Fibroblast of lung (primary cell): ENCODE results near the gene MFSD6L. TPM values are rescaled to one million over a fixed set of nuclear protein-coding genes. Genes with fewer than 3 reads are reported as not detected.
A peak's percentile ranks its signal among the peaks of the same experiment; 100 is the strongest.

ENCODE experiments used
- DNase-seq, 2 donors: peaks; one replicate each; pipeline versions ENCODE4 v3.0.0 to v3.0.0-alpha.2; 2010; ENCODE audit warnings: low read depth in 2 of 2
- H2AFZ ChIP-seq: 2 replicates; pipeline ENCODE4 v1.5.1; 2012; ENCODE audit warnings: low read length, control low read depth, inconsistent platforms
- H3K27ac ChIP-seq: 2 replicates; pipeline ENCODE4 v1.5.1; 2011; ENCODE audit warnings: low read length, control low read depth; ENCODE audit not compliant: insufficient read depth
- H3K27me3 ChIP-seq: 2 replicates; pipeline ENCODE4 v1.5.1; 2011; ENCODE audit warnings: mild to moderate bottlenecking, low read length; ENCODE audit not compliant: control insufficient read depth, insufficient read depth
- H3K36me3 ChIP-seq: 2 replicates; pipeline ENCODE4 v1.5.1; 2011; ENCODE audit warnings: low read length; ENCODE audit not compliant: control insufficient read depth, insufficient read depth
- H3K4me1 ChIP-seq: 2 replicates; pipeline ENCODE4 v1.5.1; 2011; ENCODE audit warnings: low read length; ENCODE audit not compliant: control insufficient read depth, insufficient read depth; ENCODE audit errors: extremely low read depth
- H3K4me2 ChIP-seq: 2 replicates; pipeline ENCODE4 v1.5.1; 2011; ENCODE audit warnings: low read length, control low read depth; ENCODE audit not compliant: insufficient read depth; ENCODE audit errors: extremely low read depth
- H3K4me3 ChIP-seq, 4 experiments: fragments of 200-600 bp in 1 of 4; sonication (generic) in 1 of 4; replicated peaks in 1 of 4; 2 replicates each; pipeline ENCODE4 v1.5.1; 2011 to 2016; ENCODE audit warnings: low read length in 4 of 4, low read depth in 3 of 4, mild to moderate bottlenecking in 3 of 4, control low read depth in 2 of 4, inconsistent platforms in 1 of 4, mixed read lengths in 1 of 4; ENCODE audit not compliant: insufficient read depth in 1 of 4; ENCODE audit errors: control extremely low read depth in 1 of 4
- H3K79me2 ChIP-seq: 2 replicates; pipeline ENCODE4 v1.5.1; 2012; ENCODE audit warnings: mild to moderate bottlenecking, low read length, inconsistent platforms; ENCODE audit not compliant: control insufficient read depth, insufficient read depth
- H3K9ac ChIP-seq: 2 replicates; pipeline ENCODE4 v1.5.1; 2011; ENCODE audit warnings: mild to moderate bottlenecking, low read length, control low read depth; ENCODE audit not compliant: insufficient read depth
- H3K9me3 ChIP-seq: 2 replicates; pipeline ENCODE4 v1.5.1; 2012; ENCODE audit warnings: low read depth, low read length; ENCODE audit not compliant: control insufficient read depth, insufficient read depth
- H4K20me1 ChIP-seq: 2 replicates; pipeline ENCODE4 v1.5.1; 2011; ENCODE audit warnings: low read length; ENCODE audit not compliant: control insufficient read depth, insufficient read depth; ENCODE audit errors: extremely low read depth
- EZH2 ChIP-seq: IDR thresholded peaks from 2 replicates; pipeline ENCODE4 v1.5.1; 2012; ENCODE audit warnings: low read length, control low read depth, mild to moderate bottlenecking; ENCODE audit errors: missing control alignments
- polyA plus RNA-seq, 2 donors: library from polyadenylated mRNA; depleted of rRNA in 1 of 2; stranded (reverse) in 1 of 2; unstranded in 1 of 2; fragments of >200 nt; gene quantifications; 2 replicates each; pipeline ENCODE4 v1.2.1, GENCODE V29; 2011 to 2012; ENCODE audit warnings: missing spikeins in 1 of 2
- total RNA-seq: library from RNA; depleted of rRNA; stranded (reverse); fragments of >200 nt; gene quantifications from 2 replicates; pipeline ENCODE4 v1.2.1, GENCODE V29; 2014
- TF ChIP-seq, protein P1 (sequence below), 2 donors: IDR thresholded peaks in 1 of 2; conservative IDR thresholded peaks in 1 of 2; 1 replicate in 1 of 2; 2 replicates in 1 of 2; pipeline ENCODE4 v1.5.1; 2011 to 2012; ENCODE audit warnings: low read length in 2 of 2, control low read depth in 1 of 2, inconsistent platforms in 1 of 2, low read depth in 1 of 2, mild to moderate bottlenecking in 1 of 2

Gene MFSD6L
- total and polyA plus RNA-seq, 2 donors (not counting 1 experiment from before 2014, with no cell fraction given): not detected

DNA sequence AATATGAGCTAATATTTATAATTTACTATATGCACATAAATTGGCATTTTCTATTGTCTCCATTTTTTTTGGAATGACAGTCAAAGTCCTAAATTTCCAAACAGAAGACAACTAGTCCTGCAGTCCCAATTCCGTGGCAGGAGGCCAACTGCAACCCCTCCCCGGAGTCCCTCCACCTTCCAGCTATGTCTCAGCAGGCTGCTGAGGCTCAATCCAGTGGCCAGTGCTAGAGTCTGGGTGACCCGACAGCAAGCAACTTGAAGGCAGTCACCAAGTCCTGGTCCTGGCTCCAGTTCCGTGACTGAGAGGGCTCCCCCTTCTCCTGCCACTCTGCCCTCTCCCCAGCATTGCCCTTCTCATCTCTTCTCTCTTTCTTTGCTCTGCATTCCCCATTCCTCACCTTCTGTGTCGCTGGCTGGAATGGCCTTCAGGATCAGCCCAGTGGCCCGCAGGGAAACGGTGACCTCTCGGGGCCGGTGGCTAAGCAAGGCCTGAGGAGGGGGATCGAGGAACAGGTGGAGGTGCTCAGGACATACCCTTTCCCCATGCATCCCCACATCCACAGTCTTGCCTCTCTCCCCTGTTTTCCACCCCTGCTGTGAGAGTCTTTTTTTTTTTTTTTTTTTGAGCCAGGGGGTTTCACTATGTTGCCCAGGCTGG is 22.4 kb upstream of the MFSD6L start:
- TF ChIP-seq, protein P1, sequence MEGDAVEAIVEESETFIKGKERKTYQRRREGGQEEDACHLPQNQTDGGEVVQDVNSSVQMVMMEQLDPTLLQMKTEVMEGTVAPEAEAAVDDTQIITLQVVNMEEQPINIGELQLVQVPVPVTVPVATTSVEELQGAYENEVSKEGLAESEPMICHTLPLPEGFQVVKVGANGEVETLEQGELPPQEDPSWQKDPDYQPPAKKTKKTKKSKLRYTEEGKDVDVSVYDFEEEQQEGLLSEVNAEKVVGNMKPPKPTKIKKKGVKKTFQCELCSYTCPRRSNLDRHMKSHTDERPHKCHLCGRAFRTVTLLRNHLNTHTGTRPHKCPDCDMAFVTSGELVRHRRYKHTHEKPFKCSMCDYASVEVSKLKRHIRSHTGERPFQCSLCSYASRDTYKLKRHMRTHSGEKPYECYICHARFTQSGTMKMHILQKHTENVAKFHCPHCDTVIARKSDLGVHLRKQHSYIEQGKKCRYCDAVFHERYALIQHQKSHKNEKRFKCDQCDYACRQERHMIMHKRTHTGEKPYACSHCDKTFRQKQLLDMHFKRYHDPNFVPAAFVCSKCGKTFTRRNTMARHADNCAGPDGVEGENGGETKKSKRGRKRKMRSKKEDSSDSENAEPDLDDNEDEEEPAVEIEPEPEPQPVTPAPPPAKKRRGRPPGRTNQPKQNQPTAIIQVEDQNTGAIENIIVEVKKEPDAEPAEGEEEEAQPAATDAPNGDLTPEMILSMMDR (conservative IDR thresholded peaks at IDR 0.05 in 1 of 2, IDR thresholded peaks at IDR 0.05 in 1 of 2; ENCODE audit: low read depth in 1 of 2, low read length in 2 of 2): no peak
- no peak for TF ChIP-seq EZH2
- no peak for DNase-seq
- H3K36me3 ChIP-seq: no peaks in the 10 kb centered on the region
- no peaks in the 10 kb centered on the region for H4K20me1 ChIP-seq
- no peak overlapping the region for H3K4me3 ChIP-seq
- H2AFZ ChIP-seq: no peak overlapping the region
- H3K79me2 ChIP-seq: no peaks in the 10 kb centered on the region
- no peaks in the 10 kb centered on the region for H3K9me3 ChIP-seq
- H3K9ac ChIP-seq: no peak overlapping the region
- no peaks in the 10 kb centered on the region for H3K27me3 ChIP-seq
- no peak overlapping the region for H3K27ac ChIP-seq
- H3K4me2 ChIP-seq: no peak overlapping the region
- no peaks in the 10 kb centered on the region for H3K4me1 ChIP-seq

DNA sequence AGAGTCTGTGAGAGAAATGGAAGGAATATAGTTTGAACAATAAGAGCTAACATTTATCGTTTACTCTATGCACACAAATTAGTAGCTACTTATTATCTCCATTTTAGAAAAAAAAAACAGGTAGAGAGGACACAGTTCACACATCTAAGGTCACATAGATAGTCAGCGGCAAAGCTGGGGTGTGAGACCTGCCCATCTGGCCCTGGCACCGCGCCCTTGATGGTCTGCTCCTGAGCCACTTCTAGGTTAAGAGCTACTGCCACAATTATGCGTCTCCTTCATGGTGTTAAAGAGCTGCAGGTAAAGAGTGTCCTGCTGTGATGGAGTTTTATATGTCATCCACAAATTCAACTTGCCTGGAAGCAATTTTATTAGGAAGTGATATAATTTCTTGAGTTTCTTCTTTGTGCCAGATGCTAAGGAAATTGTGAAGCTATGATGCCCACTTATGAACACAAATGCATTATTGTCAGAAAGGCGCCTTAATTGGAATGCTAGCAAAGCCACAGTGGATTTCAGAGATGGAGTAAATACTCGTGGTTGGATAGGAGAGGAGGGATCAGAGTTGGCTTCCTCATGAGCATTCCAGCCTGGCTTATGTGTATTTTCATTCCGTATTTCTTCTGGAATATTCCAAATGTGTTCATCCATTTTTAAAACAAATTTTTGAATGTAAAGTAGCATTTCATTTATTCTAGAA is 21.3 kb upstream of the MFSD6L start:
- H3K27me3 ChIP-seq: no peaks in the 10 kb centered on the region
- H3K9ac ChIP-seq: no peak overlapping the region
- no peak overlapping the region for H2AFZ ChIP-seq
- H3K79me2 ChIP-seq: no peaks in the 10 kb centered on the region
- no peaks in the 10 kb centered on the region for H3K36me3 ChIP-seq
- DNase-seq: peak in 1 of 2 donors; percentile 27
- H3K9me3 ChIP-seq: no peaks in the 10 kb centered on the region
- no peaks in the 10 kb centered on the region for H3K4me1 ChIP-seq
- H3K27ac ChIP-seq: no peak overlapping the region
- H3K4me2 ChIP-seq: no peak overlapping the region
- no peaks in the 10 kb centered on the region for H4K20me1 ChIP-seq
- H3K4me3 ChIP-seq: no peak overlapping the region
- TF ChIP-seq EZH2: no peak
- TF ChIP-seq, protein P1 (conservative IDR thresholded peaks at IDR 0.05 in 1 of 2, IDR thresholded peaks at IDR 0.05 in 1 of 2; ENCODE audit: low read depth in 1 of 2, low read length in 2 of 2): no peak

DNA sequence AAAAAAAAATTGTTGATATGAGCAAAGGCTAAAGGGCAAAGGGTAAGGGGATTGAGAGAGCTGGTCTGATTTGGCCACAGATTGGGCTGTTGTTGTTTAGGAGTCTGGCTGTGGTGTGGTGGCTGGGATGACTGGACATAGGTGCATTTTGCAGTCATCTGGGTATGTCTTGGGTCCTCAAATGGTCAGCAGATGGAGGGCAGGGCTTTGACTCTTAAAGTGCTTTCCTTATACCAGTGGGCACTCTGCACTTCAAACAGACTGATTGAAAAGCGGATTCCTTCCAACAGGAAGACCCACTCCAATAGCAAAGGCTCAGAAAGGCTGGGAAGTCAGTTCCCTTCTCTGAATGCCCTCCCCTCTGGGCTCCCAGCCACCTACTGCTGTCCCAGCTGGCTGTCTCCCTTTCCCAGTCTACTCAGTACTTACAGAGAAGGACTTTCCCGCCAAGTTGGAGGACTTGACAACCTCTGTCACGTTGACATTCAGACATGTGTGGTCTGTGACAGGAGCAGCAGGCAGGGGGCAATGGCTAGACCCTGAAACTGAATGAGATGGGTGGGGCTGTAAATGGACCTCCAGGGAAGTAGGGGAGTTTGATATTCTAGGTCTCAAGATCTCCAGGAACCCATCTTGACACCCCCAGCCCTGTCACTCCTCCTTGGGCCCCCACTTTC is 19.6 kb upstream of the MFSD6L start:
- H3K27ac ChIP-seq: no peak overlapping the region
- no peak for TF ChIP-seq EZH2
- TF ChIP-seq, protein P1 (conservative IDR thresholded peaks at IDR 0.05 in 1 of 2, IDR thresholded peaks at IDR 0.05 in 1 of 2; ENCODE audit: low read depth in 1 of 2, low read length in 2 of 2): no peak
- H3K9me3 ChIP-seq: no peaks in the 10 kb centered on the region
- H3K36me3 ChIP-seq: no peaks in the 10 kb centered on the region
- H3K4me2 ChIP-seq: no peak overlapping the region
- H3K4me1 ChIP-seq: no peaks in the 10 kb centered on the region
- no peak overlapping the region for H3K9ac ChIP-seq
- no peaks in the 10 kb centered on the region for H4K20me1 ChIP-seq
- no peaks in the 10 kb centered on the region for H3K27me3 ChIP-seq
- no peak overlapping the region for H2AFZ ChIP-seq
- DNase-seq: no peak
- no peak overlapping the region for H3K4me3 ChIP-seq
- H3K79me2 ChIP-seq: no peaks in the 10 kb centered on the region
